HT1080 (cell line): ENCODE data around the gene NKX2-3. TPM values are rescaled to one million over a fixed set of nuclear protein-coding genes. Genes with fewer than 3 reads are reported as not detected.

ENCODE experiments used
- DNase-seq: peaks from one replicate; pipeline ENCODE4 v3.0.0-alpha.2; 2015; ENCODE audit warnings: low read depth
- total RNA-seq: library from RNA; depleted of rRNA; stranded (reverse); fragments of >200 nt; shearing (Covaris generic); gene quantifications from 2 replicates; pipeline ENCODE4 v1.2.3, GENCODE V29; 2014

NKX2-3 gene
- total RNA-seq, 1 experiment from 2014 or later = not detected

- no peak for DNase-seq
Observed at GRCh38 chr10:99537989-99538917, 5.5 kb downstream of the NKX2-3 start.

DNA sequence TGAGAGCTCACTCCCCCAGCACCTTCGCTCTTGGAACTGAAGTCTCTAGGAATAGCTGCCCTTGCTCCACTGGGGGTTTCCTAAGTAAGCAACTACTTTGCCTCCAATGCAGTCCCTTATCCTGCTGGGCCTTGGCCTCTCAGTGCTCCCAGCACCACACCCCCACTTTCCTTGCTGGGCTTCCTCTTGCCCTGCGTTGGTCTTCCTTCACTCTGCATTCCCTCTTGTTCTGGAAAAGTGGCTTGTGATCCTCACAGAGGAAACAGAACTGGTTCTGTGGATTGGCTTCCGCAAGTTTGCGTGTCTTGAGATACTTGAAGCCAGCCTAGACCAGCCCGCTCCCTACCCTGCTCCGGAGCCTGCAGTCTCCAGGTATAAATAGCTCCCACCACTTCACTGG, 6.4 kb downstream of the NKX2-3 start:
- DNase-seq = no peak

DNA sequence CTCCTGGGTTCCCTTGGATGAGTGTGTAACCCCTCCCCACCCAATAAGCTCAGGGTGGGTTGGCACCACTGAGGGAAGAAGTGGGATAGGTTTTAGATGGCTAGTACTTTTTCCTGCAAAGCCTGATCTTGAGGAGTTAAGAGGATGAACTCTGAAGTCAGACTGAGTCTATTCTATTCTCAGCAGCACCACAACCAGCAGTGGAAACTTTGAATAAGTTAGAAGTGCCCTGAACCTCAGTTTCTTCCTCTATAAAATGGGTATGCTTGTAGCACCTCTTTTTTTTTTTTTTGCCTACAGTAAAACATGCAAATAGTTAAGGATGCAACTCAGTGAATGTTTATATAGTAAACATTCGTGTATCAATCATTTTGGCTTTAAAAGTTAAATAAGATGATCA, 7.1 kb downstream of the NKX2-3 start:
- no peak for DNase-seq

DNA sequence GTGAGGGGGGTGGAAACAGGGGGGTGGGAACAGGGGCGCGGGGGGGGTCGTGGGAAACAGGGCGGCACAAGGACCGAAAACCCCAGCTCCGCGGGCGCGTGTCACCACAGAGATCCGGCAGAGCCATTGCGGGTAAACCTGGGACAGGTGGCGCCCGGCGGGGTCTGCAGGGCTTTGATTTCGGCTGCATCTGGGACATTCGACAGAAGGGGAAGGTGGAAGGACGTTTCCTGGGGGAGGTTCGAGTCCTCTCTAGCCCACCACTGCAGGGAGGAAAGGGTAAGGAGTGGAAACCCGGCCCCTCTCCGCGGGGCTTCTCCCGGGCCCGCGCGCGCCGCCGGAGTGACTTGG, 7.5 kb downstream of the NKX2-3 start:
- no peak for DNase-seq

DNA sequence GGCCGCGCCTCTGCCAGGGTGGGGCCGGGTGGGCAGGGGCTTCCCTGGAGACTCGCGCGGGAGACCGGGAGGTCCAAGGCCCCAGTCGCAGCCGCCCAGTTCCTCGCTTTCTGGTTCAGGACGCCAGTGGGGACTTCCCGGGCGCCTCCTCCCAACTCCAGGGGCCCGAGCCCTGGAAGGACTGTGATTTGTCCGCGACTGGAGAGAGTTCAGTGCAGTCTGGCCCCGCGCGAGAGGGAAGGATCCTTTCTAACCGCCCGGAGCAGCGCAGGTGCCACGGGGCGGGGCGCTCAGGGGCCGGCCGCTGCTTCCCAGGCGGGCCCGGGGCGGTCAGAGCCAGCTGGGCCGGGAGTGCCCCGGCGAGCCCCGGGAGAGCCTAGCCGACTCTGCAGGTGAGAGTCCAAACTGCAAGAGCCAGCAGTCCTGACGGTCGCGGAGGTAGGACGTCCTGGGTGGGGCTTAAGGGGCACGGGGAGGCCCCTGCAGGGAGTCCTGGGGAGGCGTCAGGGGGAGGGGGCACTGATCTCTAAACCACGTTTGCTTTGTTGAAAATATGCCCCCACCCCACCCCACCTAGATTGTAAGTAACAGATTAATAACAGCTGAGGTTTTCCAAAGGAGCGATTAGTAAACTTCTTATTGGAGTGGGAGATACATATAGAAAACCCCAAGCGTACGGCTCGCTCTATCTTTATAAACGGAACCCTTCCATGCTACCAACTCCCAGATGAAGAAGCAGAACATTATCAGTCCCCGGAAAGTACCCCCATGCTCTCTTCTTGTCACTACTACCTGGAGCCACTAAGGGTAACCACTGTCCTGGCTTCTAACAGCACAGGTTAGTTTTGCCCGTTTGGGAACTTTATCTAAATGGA, 8.2 kb downstream of the NKX2-3 start:
- no peak for DNase-seq

DNA sequence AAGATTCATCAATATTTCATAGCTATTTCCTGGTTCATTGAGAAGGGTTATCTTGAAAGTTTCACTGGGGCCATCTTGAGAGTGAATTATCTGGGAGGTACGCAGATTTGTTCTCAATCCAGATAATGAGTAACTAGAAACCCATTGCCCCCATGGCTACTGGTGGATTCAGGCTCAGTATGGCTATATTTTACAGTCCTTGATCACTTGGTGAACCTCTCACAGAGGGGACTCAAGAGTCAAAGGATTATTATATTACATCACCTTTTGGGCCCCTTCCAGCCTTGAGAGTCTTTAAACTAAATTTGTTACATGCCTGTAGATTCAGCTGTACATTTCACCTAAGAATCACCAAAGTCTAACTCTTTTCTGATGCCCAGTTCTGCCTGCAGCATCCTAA, 11.6 kb downstream of the NKX2-3 start:
- DNase-seq = no peak

GRCh38 chr10:99548041-99548530, 15.3 kb downstream of the NKX2-3 start:
- DNase-seq = peak; percentile 70

GRCh38 chr10:99551158-99551557, 18.4 kb downstream of the NKX2-3 start:
- DNase-seq = peak; percentile 69

- no peak for DNase-seq
Observed at GRCh38 chr10:99551616-99552015, 18.9 kb downstream of the NKX2-3 start.

DNA sequence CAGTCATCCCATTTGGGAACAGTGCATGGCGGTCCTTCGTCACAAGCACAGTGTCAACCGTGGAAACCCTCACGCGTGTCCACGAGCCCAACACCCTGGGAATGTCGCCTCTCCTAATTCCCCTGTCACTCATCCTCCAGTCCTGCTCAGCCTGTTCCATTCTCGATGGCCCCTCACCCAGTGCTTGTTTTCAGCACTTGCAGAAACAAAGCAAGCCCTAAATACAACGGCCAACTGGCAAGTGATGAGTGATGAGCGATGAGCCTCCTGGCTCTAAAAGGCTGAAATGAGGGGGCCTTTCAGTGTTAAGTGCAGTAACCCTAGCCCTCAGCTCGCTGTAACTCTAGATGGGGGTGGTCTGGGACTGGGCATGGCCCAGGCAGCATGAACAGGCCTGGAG, 22.6 kb downstream of the NKX2-3 start:
- no peak for DNase-seq

- DNase-seq = no peak
Observed at GRCh38 chr10:99555825-99556523, 23.2 kb downstream of the NKX2-3 start.

DNA sequence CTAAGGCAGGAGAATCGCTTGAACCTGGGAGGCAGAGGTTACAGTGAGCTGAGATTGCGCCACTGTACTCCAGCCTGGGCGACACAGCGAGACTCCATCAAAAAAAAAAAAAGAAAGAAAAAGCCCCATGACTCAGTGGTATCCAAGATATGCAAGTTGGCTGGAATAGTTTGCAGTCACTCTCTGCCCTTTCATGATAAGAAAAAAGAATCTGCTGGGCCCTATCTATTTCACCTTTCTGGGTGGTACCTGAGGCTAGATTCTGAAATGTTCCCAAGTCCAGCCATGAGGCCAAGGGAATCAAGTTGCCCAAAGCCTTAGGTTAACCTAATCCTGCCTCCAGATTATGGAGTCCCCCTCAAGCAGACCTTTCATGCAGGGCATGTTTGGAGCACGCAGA, 24.3 kb downstream of the NKX2-3 start:
- no peak for DNase-seq

- DNase-seq = no peak
Observed at GRCh38 chr10:99558708-99559107, 26.0 kb downstream of the NKX2-3 start.

DNA sequence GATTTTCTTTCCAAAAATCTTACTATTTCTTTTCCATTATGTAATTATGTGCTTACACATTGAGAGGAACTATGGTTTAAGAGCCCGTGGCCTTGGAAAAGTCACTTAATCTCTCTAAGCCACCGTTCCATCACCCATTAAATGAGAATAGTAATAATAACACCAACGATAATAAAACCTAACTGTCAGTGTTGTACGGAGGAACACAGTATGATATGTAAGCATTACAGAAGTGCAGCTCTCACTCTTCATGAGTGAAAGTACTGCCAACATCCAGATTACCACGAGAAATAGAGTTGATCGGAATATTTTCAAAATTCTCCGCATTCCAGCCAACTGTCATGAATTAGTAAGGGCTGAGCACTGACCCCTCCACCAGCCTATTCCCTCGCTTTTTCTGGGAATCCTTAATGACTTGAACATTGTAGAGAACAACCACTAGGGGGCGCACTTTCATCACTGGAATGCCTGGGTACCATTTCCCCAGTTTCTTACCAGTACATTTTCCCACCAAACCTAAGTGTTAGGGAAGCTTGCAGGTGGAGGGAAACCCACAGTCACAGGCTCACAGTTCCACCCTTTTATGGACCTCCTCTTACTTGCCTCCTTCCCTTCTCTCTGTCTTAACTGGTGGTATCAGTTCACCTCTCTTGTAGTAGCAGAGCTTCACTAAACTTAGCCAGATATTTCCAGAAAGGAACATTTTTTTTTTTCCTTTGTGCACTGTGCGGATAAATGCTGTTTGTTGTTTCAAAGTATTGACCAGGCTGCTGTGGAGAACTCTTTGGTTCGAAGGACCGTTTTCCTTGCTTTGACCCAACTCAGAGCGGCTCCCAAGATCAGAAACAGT, 27.8 kb downstream of the NKX2-3 start:
- DNase-seq = peak; percentile 46

- no peak for DNase-seq
Observed at GRCh38 chr10:99562631-99563030, 29.9 kb downstream of the NKX2-3 start.

- DNase-seq = no peak
Observed at GRCh38 chr10:99564361-99564760, 31.6 kb downstream of the NKX2-3 start.

DNA sequence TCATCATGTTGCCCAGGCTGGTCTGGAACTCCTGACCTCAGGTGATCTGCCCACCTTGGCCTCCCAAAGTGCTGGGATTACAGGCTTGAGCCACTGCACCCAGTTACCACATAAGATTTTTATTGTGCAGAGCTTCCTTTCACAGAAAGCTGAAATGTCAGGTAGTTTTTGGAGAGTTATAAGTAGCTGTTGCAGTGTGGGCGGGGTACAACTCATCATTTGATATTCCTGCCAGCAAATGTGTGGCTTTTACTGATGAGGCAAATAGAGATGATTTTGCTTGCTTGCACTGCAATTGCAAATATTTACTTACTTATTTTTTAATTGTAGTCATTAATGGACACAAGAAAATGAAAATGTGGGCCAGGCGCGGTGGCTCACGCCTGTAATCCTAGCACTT, 32.4 kb downstream of the NKX2-3 start:
- DNase-seq = no peak

- DNase-seq = no peak
Observed at GRCh38 chr10:99569253-99569939, 36.7 kb downstream of the NKX2-3 start.

GRCh38 chr10:99569961-99570360, 37.2 kb downstream of the NKX2-3 start:
- no peak for DNase-seq

DNA sequence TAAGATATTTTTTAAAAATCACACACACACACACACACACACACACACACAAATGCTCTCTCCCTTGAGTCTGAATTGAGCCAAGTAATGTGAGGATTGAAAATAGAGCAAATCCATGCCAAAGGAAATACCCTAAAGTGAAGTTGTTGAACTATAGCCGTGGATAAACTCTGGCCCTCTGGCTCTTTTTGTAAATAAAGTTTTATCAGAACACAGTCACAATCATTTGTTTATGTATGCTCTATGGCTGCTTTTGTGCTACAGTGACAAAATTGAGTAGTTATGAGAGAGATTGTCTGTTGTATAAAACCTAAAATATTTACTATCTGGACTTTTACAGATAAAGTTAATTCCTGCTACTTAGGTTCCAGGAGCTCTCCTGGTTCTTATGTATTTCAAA, 39.1 kb downstream of the NKX2-3 start:
- DNase-seq = no peak
